ENCODE measurements around the gene C1QTNF3. TPM values are rescaled to one million over a fixed set of nuclear protein-coding genes. Genes with fewer than 3 reads are reported as not detected.
"Not testable (repeated sequence)": the region's sequence is repeated elsewhere in the genome, so short reads cannot be mapped to it uniquely, and the experiment has no call there.

Gene C1QTNF3
- total RNA-seq, 1 experiment from 2014 or later: 16.1 TPM

DNA sequence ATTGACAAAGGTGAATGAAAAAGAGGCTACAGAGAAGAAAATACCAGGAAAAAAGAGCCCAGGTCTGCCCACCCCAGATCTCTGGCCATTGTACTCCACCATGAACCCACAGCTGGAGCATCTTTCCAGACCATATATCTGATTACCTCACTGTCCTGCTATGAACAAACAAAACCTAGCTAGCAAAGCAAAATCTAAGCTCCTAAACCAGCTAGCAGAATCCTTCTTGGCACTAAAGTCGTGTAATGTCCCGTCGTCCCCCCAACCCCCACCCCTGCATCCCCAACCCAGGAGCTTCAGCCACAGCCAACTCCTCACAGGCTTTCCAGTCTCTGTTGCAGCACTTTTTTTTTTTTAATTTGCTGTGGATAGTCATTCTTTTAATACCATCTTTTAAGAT lies 2.5 kb downstream of the C1QTNF3 start:
- Histone ChIP-seq H3K4me3 (no peak overlapping the region), H3K27ac (no peak overlapping the region; the same call in 1 of the 2 replicates), H3K27me3 (no peaks in the 10 kb centered on the region), H3K36me3 (no peaks in the 10 kb centered on the region), H3K9me3 (replicated peaks) (no peaks in the 10 kb centered on the region), H3K4me1 (peaks cover 49% of the 10 kb centered on the region)
- peak; percentile 43 to 47 for DNase-seq

DNA sequence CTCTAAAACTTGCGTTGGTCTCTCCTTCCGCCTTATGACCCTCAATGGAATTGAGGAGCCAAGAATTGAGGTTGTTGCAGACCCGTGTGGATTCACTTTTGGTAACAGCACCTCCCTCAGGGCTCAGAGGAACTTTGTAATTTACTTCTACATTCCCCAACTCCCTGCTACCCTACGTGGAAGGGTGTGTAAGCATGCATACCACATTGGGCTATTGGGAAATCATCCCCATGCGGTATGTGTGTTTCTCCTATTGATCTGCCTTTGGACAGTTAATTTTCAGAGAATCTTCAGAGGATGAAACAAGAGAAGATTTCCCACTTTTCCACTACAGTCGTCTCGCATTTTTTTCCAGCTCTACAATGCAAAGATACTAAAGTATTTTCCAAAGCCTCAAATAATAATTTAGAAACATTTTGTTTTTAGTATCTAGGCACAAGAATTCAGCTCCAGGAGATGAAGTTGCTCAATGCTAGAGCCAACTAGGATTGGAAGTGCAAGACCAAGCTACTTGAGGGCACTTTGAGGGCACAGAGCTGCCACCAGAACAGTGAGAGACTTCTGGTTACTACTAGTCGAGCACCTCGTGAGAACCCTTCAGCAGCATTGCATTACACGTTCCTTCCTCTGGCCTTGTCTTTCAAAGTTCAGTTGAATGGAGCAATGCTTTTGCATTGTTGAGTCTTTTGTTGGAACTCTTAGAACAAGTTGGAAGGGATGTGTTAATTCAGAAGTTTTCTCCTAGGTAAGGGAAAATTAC lies 3.4 kb downstream of the C1QTNF3 start:
- no peaks in the 10 kb centered on the region for H3K27me3 ChIP-seq
- H3K4me1 ChIP-seq: peaks cover 49% of the 10 kb centered on the region
- no peak for DNase-seq
- H3K36me3 ChIP-seq: no peaks in the 10 kb centered on the region
- H3K4me3 ChIP-seq: no peak overlapping the region
- no peak overlapping the region; the same call in 1 of the 2 replicates for H3K27ac ChIP-seq
- H3K9me3 ChIP-seq (replicated peaks): no peaks in the 10 kb centered on the region

- DNase-seq: no peak
- H3K27me3 ChIP-seq: no peaks in the 10 kb centered on the region
- no peak overlapping the region for H3K27ac ChIP-seq
- peaks cover 49% of the 10 kb centered on the region for H3K4me1 ChIP-seq
- H3K9me3 ChIP-seq (replicated peaks): no peaks in the 10 kb centered on the region
- no peaks in the 10 kb centered on the region for H3K36me3 ChIP-seq
- H3K4me3 ChIP-seq: no peak overlapping the region
Observed at GRCh38 chr5:34038838-34039237, 4.2 kb downstream of the C1QTNF3 start.

- no peak for DNase-seq
- H3K27ac ChIP-seq: no peak overlapping the region
Observed at GRCh38 chr5:34038390-34038789, 4.6 kb downstream of the C1QTNF3 start.

GRCh38 chr5:34037726-34038125 lies 5.3 kb downstream of the C1QTNF3 start:
- no peaks in the 10 kb centered on the region for H3K27me3 ChIP-seq
- no peak overlapping the region for H3K4me3 ChIP-seq
- H3K36me3 ChIP-seq: no peaks in the 10 kb centered on the region
- peaks cover 39% of the 10 kb centered on the region for H3K4me1 ChIP-seq
- peak in 1 of 2 experiments; percentile 24 for DNase-seq
- no peak overlapping the region for H3K27ac ChIP-seq
- no peaks in the 10 kb centered on the region for H3K9me3 ChIP-seq (replicated peaks)

More at GRCh38 chr5:34038390-34038789, 4.6 kb downstream of the C1QTNF3 start:
- H3K4me1 ChIP-seq: peaks cover 45% of the 10 kb centered on the region
- no peaks in the 10 kb centered on the region for H3K9me3 ChIP-seq (replicated peaks)
- no peaks in the 10 kb centered on the region for H3K27me3 ChIP-seq
- no peak overlapping the region for H3K4me3 ChIP-seq
- no peaks in the 10 kb centered on the region for H3K36me3 ChIP-seq

- no peak overlapping the region for H3K4me3 ChIP-seq
- DNase-seq: no peak
- no peak overlapping the region for H3K27ac ChIP-seq
- H3K9me3 ChIP-seq (replicated peaks): no peaks in the 10 kb centered on the region
- H3K4me1 ChIP-seq: peaks cover 23% of the 10 kb centered on the region
- H3K27me3 ChIP-seq: no peaks in the 10 kb centered on the region
- H3K36me3 ChIP-seq: no peaks in the 10 kb centered on the region
Observed at GRCh38 chr5:34035756-34036155, 7.3 kb downstream of the C1QTNF3 start.

DNA sequence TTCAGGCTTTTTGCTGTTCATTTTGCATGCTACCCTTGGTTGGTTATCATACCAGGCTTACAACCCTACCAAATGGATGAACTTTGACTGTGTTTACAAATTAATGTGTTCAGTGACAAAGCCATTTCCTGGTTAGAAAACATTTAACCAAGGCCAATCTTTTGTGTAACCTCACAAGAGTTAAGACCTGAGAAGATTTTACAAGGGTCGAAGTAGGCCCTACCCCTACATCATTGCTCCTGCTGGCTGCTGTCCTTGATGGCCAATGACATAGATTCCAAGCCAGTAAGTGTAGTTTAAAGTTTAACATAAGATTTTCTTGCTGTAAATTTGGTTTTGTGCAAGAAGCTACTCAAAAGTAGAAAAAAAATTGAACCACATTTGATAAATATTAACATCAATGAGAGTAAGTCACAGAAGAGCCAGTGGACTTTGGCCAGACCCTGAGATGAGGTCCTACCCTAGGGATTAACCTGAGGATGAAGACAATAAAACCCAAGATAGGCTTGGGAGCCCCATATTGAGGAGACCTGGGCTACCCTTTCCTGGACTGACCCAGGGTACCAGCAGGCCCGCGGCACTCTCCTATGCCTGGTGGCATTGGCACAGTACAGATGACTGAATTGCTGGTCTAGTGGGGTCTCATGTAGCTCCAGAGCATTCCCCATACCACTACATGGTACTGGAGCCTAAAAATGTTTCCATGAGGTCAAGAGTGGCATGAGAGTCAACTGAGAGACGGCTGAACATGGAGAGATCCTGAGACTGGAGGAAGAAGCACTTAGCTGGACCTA lies 8.3 kb downstream of the C1QTNF3 start:
- H3K27me3 ChIP-seq: no peaks in the 10 kb centered on the region
- H3K27ac ChIP-seq: no peak overlapping the region
- H3K4me3 ChIP-seq: no peak overlapping the region
- no peaks in the 10 kb centered on the region for H3K36me3 ChIP-seq
- H3K4me1 ChIP-seq: peaks cover 18% of the 10 kb centered on the region
- no peak for DNase-seq
- H3K9me3 ChIP-seq (replicated peaks): no peaks in the 10 kb centered on the region

- Histone ChIP-seq H3K36me3 (no peaks in the 10 kb centered on the region), H3K4me1 (peaks cover 1% of the 10 kb centered on the region; the same call in 1 of the 2 replicates), H3K27me3 (no peaks in the 10 kb centered on the region), H3K9me3 (replicated peaks) (no peaks in the 10 kb centered on the region), H3K27ac (no peak overlapping the region), H3K4me3 (no peak overlapping the region)
- DNase-seq: no peak
Observed at GRCh38 chr5:34031966-34032365, 11.0 kb downstream of the C1QTNF3 start.

DNA sequence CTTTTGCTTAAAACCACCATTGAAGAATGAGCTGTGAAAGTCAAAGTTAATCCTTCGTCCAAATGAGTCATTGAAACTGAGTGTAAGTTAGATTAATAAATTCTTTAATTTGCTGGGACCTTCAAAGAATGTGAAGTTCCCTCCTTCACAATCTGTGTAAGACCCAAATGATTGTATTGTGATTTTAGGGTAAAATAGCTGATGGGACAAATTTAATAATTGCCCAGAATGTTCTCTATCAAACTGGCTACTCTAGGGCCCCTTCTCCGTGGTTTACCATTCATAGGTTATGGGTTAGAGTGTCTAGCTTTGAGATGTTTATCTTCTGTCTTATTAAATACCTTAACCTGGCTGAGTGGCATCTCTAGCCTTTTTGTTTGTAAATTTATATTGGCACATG lies 11.9 kb downstream of the C1QTNF3 start:
- Histone ChIP-seq H3K36me3 (no peaks in the 10 kb centered on the region), H3K4me3 (no peak overlapping the region), H3K4me1 (no peaks in the 10 kb centered on the region), H3K27ac (no peak overlapping the region), H3K27me3 (no peaks in the 10 kb centered on the region), H3K9me3 (replicated peaks) (no peaks in the 10 kb centered on the region)
- DNase-seq: no peak

DNA sequence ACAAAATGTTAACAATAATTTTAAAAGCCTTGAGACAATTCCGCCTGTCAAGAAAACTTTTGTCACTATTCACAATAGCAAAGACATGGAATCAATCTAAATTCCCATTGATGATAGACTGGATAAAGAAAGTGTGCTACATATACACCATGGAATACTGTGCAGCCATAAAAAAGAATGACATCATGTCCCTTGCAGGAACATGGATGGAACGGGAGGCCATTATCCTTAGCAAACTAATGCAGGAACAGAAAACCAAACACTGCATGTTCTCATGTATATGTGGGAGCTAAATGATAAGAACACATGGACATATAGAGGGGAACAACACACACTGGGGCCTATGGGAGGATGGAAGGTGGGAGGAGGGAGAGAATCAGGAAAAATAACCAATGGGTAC lies 12.4 kb downstream of the C1QTNF3 start:
- not testable (repeated sequence) for H3K4me3 ChIP-seq; H3K36me3 ChIP-seq; H3K27ac ChIP-seq; H3K9me3 ChIP-seq (replicated peaks); H3K4me1 ChIP-seq; DNase-seq; H3K27me3 ChIP-seq

DNA sequence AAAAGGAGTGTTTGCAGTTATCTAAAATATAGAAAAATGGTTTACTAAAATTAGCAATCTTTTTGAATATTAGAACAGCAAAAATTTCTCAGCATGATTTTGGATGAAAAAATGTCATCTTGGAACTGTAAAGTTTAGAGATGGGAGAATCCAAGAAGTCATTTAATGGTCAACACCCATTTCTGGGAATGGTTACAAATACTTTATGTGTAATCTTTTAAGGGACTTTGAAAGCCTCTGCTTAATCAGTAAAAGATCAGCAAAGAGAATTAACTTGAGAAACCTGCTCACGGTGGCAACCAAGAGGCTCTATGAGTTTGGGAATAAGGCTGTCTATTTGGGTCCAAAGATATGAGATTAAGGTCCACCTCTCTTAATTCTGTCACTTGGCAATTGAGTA lies 13.0 kb downstream of the C1QTNF3 start:
- Histone ChIP-seq H3K27me3 (no peaks in the 10 kb centered on the region), H3K9me3 (replicated peaks) (no peaks in the 10 kb centered on the region), H3K4me3 (no peak overlapping the region), H3K36me3 (no peaks in the 10 kb centered on the region), H3K4me1 (no peaks in the 10 kb centered on the region), H3K27ac (no peak overlapping the region)
- no peak for DNase-seq

DNA sequence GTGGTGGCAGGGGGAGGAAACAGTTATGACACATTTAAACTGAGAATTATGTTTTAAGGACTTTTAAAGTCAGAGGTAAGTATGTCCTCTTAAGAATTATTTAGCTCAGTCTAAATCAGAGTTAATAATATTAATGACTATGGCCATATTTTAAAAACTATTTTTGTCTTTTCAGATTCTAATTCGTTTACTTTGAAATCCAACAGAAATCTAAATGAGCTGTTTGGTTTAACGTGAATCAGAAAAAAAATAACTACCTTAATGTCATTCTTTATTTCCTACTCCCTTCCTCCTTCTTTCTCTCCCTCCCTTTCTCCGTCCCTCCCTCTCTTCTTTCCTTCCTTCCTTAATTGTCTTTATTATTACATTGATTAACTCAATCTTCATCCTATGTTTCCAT lies 14.7 kb downstream of the C1QTNF3 start:
- no peak overlapping the region for H3K27ac ChIP-seq
- H3K4me1 ChIP-seq: no peaks in the 10 kb centered on the region
- no peaks in the 10 kb centered on the region for H3K9me3 ChIP-seq (replicated peaks)
- H3K4me3 ChIP-seq: no peak overlapping the region
- H3K36me3 ChIP-seq: no peaks in the 10 kb centered on the region
- H3K27me3 ChIP-seq: no peaks in the 10 kb centered on the region
- DNase-seq: no peak

GRCh38 chr5:34026089-34026761 lies 16.8 kb downstream of the C1QTNF3 start:
- Histone ChIP-seq H3K27ac (no peak overlapping the region), H3K27me3 (no peaks in the 10 kb centered on the region), H3K4me3 (no peak overlapping the region), H3K4me1 (no peaks in the 10 kb centered on the region), H3K9me3 (replicated peaks) (no peaks in the 10 kb centered on the region), H3K36me3 (no peaks in the 10 kb centered on the region)
- DNase-seq: no peak

DNA sequence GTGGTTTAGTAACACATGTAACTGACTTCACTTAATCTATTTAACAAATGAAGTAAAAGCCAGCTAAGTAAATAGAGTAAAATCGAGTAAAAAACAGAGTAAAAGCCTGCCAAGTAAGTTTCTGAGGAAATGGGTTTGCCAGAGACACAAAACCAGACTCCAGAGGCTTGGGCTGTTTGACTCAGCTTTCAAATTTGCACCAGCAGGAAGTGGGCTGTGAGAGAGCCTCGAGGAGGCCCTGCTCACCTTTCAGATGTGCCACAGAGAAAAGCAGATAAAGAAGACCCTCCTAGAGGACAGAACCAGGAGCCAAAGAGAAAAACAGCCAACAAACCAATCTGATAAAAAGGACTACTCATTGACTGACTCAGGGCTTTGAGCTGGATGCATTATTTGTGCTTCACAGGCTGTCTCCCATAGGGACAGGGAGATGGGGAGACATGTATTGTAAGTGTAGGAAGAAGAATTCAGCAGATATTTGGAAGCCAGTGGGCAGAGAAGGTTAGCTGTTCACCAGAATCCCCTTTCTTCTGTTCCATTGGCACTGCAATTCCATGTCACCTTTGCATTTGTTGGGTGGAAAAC lies 20.8 kb downstream of the C1QTNF3 start:
- no peak for DNase-seq
- Histone ChIP-seq H3K4me1 (no peaks in the 10 kb centered on the region), H3K27me3 (no peaks in the 10 kb centered on the region), H3K4me3 (no peak overlapping the region), H3K36me3 (no peaks in the 10 kb centered on the region; the same call in 1 of the 2 replicates), H3K27ac (no peak overlapping the region), H3K9me3 (replicated peaks) (no peaks in the 10 kb centered on the region)

GRCh38 chr5:34021334-34021733 lies 21.7 kb downstream of the C1QTNF3 start:
- DNase-seq: no peak
- H3K27me3 ChIP-seq: no peaks in the 10 kb centered on the region
- H3K4me1 ChIP-seq: no peaks in the 10 kb centered on the region
- H3K36me3 ChIP-seq: no peaks in the 10 kb centered on the region; the same call in 1 of the 2 replicates
- H3K9me3 ChIP-seq (replicated peaks): no peaks in the 10 kb centered on the region
- H3K27ac ChIP-seq: no peak overlapping the region
- H3K4me3 ChIP-seq: no peak overlapping the region
